GM23338 (cell line): ENCODE measurements around the gene AP1G1. TPM values are rescaled to one million over a fixed set of nuclear protein-coding genes. Genes with fewer than 3 reads are reported as not detected.

Experiments
- ATAC-seq: fragments of 200-7000 bp; cut with Tn5 transposase; 3 replicates; pipeline ENCODE4 v1.9.1; 2020
- DNase-seq: peaks from one replicate; pipeline ENCODE4 v3.0.0-alpha.2; 2015; ENCODE audit warnings: low spot score
- H2AFZ ChIP-seq: fragments of 200-600 bp; sonication (generic); 2 replicates; pipeline ENCODE4 v1.8.0; 2016; ENCODE audit warnings: antibody characterized with exemption, mild to moderate bottlenecking, moderate library complexity
- H3F3A ChIP-seq: fragments of 200-600 bp; sonication (generic); replicated peaks from 2 replicates; pipeline ENCODE4 v1.8.0; 2017; ENCODE audit warnings: antibody characterized with exemption, mixed run types, low read depth
- H3K27ac ChIP-seq: fragments of 200-600 bp; sonication (generic); 2 replicates; pipeline ENCODE4 v1.6.1; 2016; ENCODE audit warnings: low read depth
- H3K27me3 ChIP-seq: fragments of 200-600 bp; sonication (generic); 2 replicates; pipeline ENCODE4 v1.8.0; 2016; ENCODE audit warnings: mild to moderate bottlenecking, mixed run types, moderate library complexity; ENCODE audit not compliant: insufficient read depth
- H3K36me3 ChIP-seq: fragments of 200-600 bp; sonication (generic); 2 replicates; pipeline ENCODE4 v1.8.0; 2016; ENCODE audit warnings: mild to moderate bottlenecking; ENCODE audit not compliant: insufficient read depth
- H3K4me1 ChIP-seq: fragments of 200-600 bp; sonication (generic); 2 replicates; pipeline ENCODE4 v1.8.0; 2016; ENCODE audit warnings: mild to moderate bottlenecking, moderate library complexity; ENCODE audit not compliant: insufficient read depth
- H3K4me2 ChIP-seq: fragments of 200-600 bp; sonication (generic); 2 replicates; pipeline ENCODE4 v1.7.1; 2017; ENCODE audit warnings: mixed run types
- H3K4me3 ChIP-seq: fragments of 200-600 bp; sonication (generic); 2 replicates; pipeline ENCODE4 v1.6.1; 2016; ENCODE audit warnings: mixed run types
- H3K79me2 ChIP-seq: fragments of 200-600 bp; sonication (generic); replicated peaks from 2 replicates; pipeline ENCODE4 v1.8.0; 2017; ENCODE audit warnings: mild to moderate bottlenecking; ENCODE audit not compliant: insufficient read depth
- H3K9me2 ChIP-seq: fragments of 200-600 bp; sonication (generic); 2 replicates; pipeline ENCODE4 v1.8.0; 2017; ENCODE audit not compliant: insufficient read depth
- H4K20me1 ChIP-seq: fragments of 200-600 bp; sonication (generic); replicated peaks from 2 replicates; pipeline ENCODE4 v1.8.0; 2017; ENCODE audit warnings: mild to moderate bottlenecking; ENCODE audit not compliant: insufficient read depth
- H3K27ac Mint-ChIP-seq: 2 replicates; pipeline ENCODE4 v1.8.0; 2020; ENCODE audit warnings: inconsistent platforms, mild to moderate bottlenecking, moderate library complexity, mixed read lengths
- H3K27me3 Mint-ChIP-seq: 3 replicates; pipeline ENCODE4 v1.8.0; 2022; ENCODE audit warnings: low read depth, mild to moderate bottlenecking, moderate library complexity, mixed read lengths, inconsistent platforms; ENCODE audit not compliant: insufficient read depth, poor library complexity
- H3K36me3 Mint-ChIP-seq: 3 replicates; pipeline ENCODE4 v1.8.0; 2021; ENCODE audit warnings: low read depth, mild to moderate bottlenecking, inconsistent platforms, moderate library complexity, mixed read lengths
- H3K4me1 Mint-ChIP-seq: 3 replicates; pipeline ENCODE4 v1.8.0; 2020; ENCODE audit warnings: mild to moderate bottlenecking, inconsistent platforms, mixed read lengths
- H3K4me3 Mint-ChIP-seq: 3 replicates; pipeline ENCODE4 v1.8.0; 2021; ENCODE audit warnings: moderate library complexity, mild to moderate bottlenecking, inconsistent platforms, mixed read lengths
- H3K9me3 Mint-ChIP-seq: 3 replicates; pipeline ENCODE4 v1.8.0; 2020; ENCODE audit warnings: moderate library complexity, mild to moderate bottlenecking, inconsistent platforms, mixed read lengths
- CREB1 ChIP-seq: fragments of 250-450 bp; sonication (Bioruptor Pico); IDR thresholded peaks from 2 replicates; pipeline ENCODE4 v1.5.0; 2020; ENCODE audit warnings: low read depth, mild to moderate bottlenecking, moderate library complexity
- EZH2 ChIP-seq: fragments of 200-600 bp; sonication (generic); IDR thresholded peaks from one replicate; pipeline ENCODE4 v1.8.0; 2017; ENCODE audit warnings: antibody characterized with exemption, mild to moderate bottlenecking, low read depth; ENCODE audit not compliant: unreplicated experiment
- NANOG ChIP-seq: IDR thresholded peaks from 2 replicates; pipeline ENCODE4 v1.6.1; 2016; ENCODE audit warnings: antibody characterized with exemption, borderline replicate concordance
- POLR2AphosphoS5 ChIP-seq: IDR thresholded peaks from 2 replicates; pipeline ENCODE4 v1.6.1; 2016; ENCODE audit warnings: antibody characterized with exemption, low read depth
- ZNF114 ChIP-seq: fragments of 250-450 bp; sonication (Bioruptor Pico); IDR thresholded peaks from 2 replicates; pipeline ENCODE4 v1.5.0; 2020; ENCODE audit warnings: mild to moderate bottlenecking, moderate library complexity
- polyA plus RNA-seq: library from polyadenylated mRNA; unstranded; fragments of >200 nt; fragmentation: Nextera tagmentation; extraction: Ambion mirVana; gene quantifications from 2 replicates; pipeline ENCODE4 v1.2.1, GENCODE V29; 2016
- total RNA-seq: library from RNA; depleted of rRNA; stranded (reverse); fragments of >200 nt; shearing (Covaris generic); gene quantifications from 2 replicates; pipeline ENCODE4 v1.2.3, GENCODE V29; 2014
- TF ChIP-seq, protein P1 (sequence below): IDR thresholded peaks from one replicate; pipeline ENCODE4 v1.6.1; 2018; ENCODE audit warnings: antibody characterized with exemption; ENCODE audit not compliant: unreplicated experiment
- TF ChIP-seq, protein P2 (sequence below): IDR thresholded peaks from 2 replicates; pipeline ENCODE4 v1.6.1; 2016; ENCODE audit warnings: antibody characterized with exemption
- TF ChIP-seq, protein P3 (sequence below): fragments of 250-450 bp; sonication (Bioruptor Pico); IDR thresholded peaks from 2 replicates; pipeline ENCODE4 v1.5.0; 2020; ENCODE audit warnings: mild to moderate bottlenecking, moderate library complexity
- TF ChIP-seq, protein P4 (sequence below), 2 experiments: fragments of 200-600 bp in 1 of 2; sonication (generic) in 1 of 2; conservative IDR thresholded peaks; 2 replicates each; pipeline versions ENCODE4 v1.5.1 to v1.6.1; 2016 to 2017; ENCODE audit warnings: antibody characterized with exemption in 2 of 2, low read depth in 2 of 2, mild to moderate bottlenecking in 2 of 2, moderate library complexity in 1 of 2

Gene AP1G1
- total and polyA plus RNA-seq, 2 experiments from 2014 or later, result 16.3 to 73.3 TPM

DNA sequence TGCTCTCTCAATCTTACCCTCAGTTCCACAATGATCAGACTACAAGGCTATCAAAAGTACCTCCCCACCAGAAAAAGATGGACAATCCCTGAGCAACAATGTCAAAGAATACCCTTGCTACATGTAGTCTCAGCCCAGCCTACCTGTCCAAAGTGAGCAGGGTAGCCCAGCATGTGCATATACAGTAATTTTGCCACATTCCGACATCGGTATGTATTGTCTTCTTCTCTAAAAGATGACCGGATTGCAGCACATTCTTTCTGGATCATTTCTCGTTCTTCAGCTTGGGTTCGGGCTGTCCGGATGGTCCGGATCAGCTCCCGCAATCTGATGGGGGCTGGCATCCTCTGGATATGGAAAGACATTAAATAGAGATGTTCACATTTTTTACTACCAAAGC is 19.5 kb downstream of the AP1G1 start (continued):
- TF ChIP-seq, protein P1, sequence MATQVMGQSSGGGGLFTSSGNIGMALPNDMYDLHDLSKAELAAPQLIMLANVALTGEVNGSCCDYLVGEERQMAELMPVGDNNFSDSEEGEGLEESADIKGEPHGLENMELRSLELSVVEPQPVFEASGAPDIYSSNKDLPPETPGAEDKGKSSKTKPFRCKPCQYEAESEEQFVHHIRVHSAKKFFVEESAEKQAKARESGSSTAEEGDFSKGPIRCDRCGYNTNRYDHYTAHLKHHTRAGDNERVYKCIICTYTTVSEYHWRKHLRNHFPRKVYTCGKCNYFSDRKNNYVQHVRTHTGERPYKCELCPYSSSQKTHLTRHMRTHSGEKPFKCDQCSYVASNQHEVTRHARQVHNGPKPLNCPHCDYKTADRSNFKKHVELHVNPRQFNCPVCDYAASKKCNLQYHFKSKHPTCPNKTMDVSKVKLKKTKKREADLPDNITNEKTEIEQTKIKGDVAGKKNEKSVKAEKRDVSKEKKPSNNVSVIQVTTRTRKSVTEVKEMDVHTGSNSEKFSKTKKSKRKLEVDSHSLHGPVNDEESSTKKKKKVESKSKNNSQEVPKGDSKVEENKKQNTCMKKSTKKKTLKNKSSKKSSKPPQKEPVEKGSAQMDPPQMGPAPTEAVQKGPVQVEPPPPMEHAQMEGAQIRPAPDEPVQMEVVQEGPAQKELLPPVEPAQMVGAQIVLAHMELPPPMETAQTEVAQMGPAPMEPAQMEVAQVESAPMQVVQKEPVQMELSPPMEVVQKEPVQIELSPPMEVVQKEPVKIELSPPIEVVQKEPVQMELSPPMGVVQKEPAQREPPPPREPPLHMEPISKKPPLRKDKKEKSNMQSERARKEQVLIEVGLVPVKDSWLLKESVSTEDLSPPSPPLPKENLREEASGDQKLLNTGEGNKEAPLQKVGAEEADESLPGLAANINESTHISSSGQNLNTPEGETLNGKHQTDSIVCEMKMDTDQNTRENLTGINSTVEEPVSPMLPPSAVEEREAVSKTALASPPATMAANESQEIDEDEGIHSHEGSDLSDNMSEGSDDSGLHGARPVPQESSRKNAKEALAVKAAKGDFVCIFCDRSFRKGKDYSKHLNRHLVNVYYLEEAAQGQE, result no peak

DNA sequence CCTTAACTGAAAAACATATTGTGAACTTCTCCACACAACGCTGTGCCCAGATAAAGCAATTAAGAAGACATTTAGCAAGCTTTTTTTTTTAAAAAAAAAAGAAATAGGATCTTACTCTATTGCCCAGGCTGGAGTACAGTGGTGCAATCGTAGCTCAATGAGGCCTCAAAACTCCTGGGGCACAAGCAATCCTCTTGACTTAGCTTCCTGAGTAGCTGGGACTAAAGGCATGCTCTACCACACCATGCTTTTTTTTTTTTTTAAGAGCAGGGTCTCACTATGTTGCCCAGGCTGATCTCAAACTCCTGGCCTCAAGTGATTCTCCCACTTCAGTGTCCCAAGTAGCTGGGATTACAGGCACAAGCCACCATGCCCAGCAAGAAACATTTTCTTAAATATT is 20.1 kb downstream of the AP1G1 start:
- Histone ChIP-seq H3K36me3 (peaks cover 18% of the 10 kb centered on the region; the same call in 1 of the 2 replicates), H4K20me1 (peaks cover 17% of the 10 kb centered on the region; the same call in 1 of the 2 replicates), H3K4me1 (no peaks in the 10 kb centered on the region), H3K4me2 (no peak overlapping the region), H3K27me3 (no peaks in the 10 kb centered on the region), H3K79me2 (peaks cover 93% of the 10 kb centered on the region), H3K4me3 (no peak overlapping the region), H3K27ac (no peak overlapping the region), H3K9me2 (no peaks in the 10 kb centered on the region), H3F3A (no peaks in the 10 kb centered on the region), H2AFZ (no peak overlapping the region)
- Mint-ChIP-seq H3K4me3 (no peak overlapping the region), H3K4me1 (no peaks in the 10 kb centered on the region), H3K9me3 (no peaks in the 10 kb centered on the region), H3K36me3 (peaks cover 33% of the 10 kb centered on the region), H3K27me3 (no peaks in the 10 kb centered on the region), H3K27ac (no peak overlapping the region)
- no peak for ATAC-seq
- DNase-seq, result no peak
- no peak for TF ChIP-seq EZH2
- no peak for TF ChIP-seq ZNF114
- no peak for TF ChIP-seq CREB1 (CRISPR knock-in tag)
- TF ChIP-seq, protein P2, sequence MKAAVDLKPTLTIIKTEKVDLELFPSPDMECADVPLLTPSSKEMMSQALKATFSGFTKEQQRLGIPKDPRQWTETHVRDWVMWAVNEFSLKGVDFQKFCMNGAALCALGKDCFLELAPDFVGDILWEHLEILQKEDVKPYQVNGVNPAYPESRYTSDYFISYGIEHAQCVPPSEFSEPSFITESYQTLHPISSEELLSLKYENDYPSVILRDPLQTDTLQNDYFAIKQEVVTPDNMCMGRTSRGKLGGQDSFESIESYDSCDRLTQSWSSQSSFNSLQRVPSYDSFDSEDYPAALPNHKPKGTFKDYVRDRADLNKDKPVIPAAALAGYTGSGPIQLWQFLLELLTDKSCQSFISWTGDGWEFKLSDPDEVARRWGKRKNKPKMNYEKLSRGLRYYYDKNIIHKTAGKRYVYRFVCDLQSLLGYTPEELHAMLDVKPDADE, result no peak
- TF ChIP-seq, protein P1, result no peak
- TF ChIP-seq, protein P3, sequence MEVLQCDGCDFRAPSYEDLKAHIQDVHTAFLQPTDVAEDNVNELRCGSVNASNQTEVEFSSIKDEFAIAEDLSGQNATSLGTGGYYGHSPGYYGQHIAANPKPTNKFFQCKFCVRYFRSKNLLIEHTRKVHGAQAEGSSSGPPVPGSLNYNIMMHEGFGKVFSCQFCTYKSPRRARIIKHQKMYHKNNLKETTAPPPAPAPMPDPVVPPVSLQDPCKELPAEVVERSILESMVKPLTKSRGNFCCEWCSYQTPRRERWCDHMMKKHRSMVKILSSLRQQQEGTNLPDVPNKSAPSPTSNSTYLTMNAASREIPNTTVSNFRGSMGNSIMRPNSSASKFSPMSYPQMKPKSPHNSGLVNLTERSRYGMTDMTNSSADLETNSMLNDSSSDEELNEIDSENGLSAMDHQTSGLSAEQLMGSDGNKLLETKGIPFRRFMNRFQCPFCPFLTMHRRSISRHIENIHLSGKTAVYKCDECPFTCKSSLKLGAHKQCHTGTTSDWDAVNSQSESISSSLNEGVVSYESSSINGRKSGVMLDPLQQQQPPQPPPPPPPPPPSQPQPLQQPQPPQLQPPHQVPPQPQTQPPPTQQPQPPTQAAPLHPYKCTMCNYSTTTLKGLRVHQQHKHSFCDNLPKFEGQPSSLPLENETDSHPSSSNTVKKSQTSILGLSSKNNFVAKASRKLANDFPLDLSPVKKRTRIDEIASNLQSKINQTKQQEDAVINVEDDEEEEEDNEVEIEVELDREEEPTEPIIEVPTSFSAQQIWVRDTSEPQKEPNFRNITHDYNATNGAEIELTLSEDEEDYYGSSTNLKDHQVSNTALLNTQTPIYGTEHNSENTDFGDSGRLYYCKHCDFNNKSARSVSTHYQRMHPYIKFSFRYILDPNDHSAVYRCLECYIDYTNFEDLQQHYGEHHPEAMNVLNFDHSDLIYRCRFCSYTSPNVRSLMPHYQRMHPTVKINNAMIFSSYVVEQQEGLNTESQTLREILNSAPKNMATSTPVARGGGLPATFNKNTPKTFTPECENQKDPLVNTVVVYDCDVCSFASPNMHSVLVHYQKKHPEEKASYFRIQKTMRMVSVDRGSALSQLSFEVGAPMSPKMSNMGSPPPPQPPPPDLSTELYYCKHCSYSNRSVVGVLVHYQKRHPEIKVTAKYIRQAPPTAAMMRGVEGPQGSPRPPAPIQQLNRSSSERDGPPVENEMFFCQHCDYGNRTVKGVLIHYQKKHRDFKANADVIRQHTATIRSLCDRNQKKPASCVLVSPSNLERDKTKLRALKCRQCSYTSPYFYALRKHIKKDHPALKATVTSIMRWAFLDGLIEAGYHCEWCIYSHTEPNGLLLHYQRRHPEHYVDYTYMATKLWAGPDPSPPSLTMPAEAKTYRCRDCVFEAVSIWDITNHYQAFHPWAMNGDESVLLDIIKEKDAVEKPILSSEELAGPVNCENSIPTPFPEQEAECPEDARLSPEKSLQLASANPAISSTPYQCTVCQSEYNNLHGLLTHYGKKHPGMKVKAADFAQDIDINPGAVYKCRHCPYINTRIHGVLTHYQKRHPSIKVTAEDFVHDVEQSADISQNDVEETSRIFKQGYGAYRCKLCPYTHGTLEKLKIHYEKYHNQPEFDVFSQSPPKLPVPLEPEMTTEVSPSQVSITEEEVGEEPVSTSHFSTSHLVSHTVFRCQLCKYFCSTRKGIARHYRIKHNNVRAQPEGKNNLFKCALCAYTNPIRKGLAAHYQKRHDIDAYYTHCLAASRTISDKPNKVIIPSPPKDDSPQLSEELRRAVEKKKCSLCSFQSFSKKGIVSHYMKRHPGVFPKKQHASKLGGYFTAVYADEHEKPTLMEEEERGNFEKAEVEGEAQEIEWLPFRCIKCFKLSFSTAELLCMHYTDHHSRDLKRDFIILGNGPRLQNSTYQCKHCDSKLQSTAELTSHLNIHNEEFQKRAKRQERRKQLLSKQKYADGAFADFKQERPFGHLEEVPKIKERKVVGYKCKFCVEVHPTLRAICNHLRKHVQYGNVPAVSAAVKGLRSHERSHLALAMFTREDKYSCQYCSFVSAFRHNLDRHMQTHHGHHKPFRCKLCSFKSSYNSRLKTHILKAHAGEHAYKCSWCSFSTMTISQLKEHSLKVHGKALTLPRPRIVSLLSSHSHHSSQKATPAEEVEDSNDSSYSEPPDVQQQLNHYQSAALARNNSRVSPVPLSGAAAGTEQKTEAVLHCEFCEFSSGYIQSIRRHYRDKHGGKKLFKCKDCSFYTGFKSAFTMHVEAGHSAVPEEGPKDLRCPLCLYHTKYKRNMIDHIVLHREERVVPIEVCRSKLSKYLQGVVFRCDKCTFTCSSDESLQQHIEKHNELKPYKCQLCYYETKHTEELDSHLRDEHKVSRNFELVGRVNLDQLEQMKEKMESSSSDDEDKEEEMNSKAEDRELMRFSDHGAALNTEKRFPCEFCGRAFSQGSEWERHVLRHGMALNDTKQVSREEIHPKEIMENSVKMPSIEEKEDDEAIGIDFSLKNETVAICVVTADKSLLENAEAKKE (CRISPR knock-in tag), result no peak
- no peak for TF ChIP-seq POLR2AphosphoS5
- TF ChIP-seq, protein P4, sequence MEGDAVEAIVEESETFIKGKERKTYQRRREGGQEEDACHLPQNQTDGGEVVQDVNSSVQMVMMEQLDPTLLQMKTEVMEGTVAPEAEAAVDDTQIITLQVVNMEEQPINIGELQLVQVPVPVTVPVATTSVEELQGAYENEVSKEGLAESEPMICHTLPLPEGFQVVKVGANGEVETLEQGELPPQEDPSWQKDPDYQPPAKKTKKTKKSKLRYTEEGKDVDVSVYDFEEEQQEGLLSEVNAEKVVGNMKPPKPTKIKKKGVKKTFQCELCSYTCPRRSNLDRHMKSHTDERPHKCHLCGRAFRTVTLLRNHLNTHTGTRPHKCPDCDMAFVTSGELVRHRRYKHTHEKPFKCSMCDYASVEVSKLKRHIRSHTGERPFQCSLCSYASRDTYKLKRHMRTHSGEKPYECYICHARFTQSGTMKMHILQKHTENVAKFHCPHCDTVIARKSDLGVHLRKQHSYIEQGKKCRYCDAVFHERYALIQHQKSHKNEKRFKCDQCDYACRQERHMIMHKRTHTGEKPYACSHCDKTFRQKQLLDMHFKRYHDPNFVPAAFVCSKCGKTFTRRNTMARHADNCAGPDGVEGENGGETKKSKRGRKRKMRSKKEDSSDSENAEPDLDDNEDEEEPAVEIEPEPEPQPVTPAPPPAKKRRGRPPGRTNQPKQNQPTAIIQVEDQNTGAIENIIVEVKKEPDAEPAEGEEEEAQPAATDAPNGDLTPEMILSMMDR (conservative IDR thresholded peaks at IDR 0.05; ENCODE audit: low read depth in 2 of 2), result no peak
- TF ChIP-seq NANOG, result no peak
